ENCODE results near the gene FAM20C. TPM values are rescaled to one million over a fixed set of nuclear protein-coding genes. Genes with fewer than 3 reads are reported as not detected.

The FAM20C gene
- total RNA-seq, 4 donors from 2014 or later: 46.5 to 79.2 (median 69.8) TPM

- Histone ChIP-seq H3K27ac (replicated peaks in 1 of 4) (no peak overlapping the region), H3K36me3 (no peaks in the 10 kb centered on the region), H3K27me3 (peaks cover 0 to 21% (median 0%) of the 10 kb centered on the region in 4 donors), H3K9me3 (peaks cover 0 to 11% (median 8%) of the 10 kb centered on the region in 4 donors), H3K4me1 (no peaks in the 10 kb centered on the region), H3K4me3 (no peak overlapping the region)
- WGBS: 82% methylated on average over 5 of the region's 5 CpGs
- TF ChIP-seq POLR2AphosphoS5 (IDR thresholded peaks at IDR 0.05) (no peak), POLR2A (IDR thresholded peaks at IDR 0.05; ENCODE audit: low read depth) (no peak), CTCF (IDR thresholded peaks at IDR 0.05) (no peak), EP300 (IDR thresholded peaks at IDR 0.05) (no peak)
- intact Hi-C loops (cut with DNase I): no loop called here
- no peak for DNase-seq (ENCODE audit: extremely low spot score)
Observed at GRCh38 chr7:278081-278480, 85.7 kb downstream of the FAM20C start.

- H3K36me3 ChIP-seq: no peaks in the 10 kb centered on the region
- peaks cover 0 to 22% (median 2%) of the 10 kb centered on the region in 4 donors for H3K27me3 ChIP-seq
- no peak overlapping the region for H3K4me3 ChIP-seq
- DNase-seq (ENCODE audit: extremely low spot score): no peak
- H3K27ac ChIP-seq (replicated peaks in 1 of 4): no peak overlapping the region
- H3K9me3 ChIP-seq: no peaks in the 10 kb centered on the region
- TF ChIP-seq POLR2A (IDR thresholded peaks at IDR 0.05; ENCODE audit: low read depth) (no peak), POLR2AphosphoS5 (IDR thresholded peaks at IDR 0.05) (no peak), CTCF (IDR thresholded peaks at IDR 0.05) (no peak), EP300 (IDR thresholded peaks at IDR 0.05) (no peak)
- no peaks in the 10 kb centered on the region for H3K4me1 ChIP-seq
- intact Hi-C loops (cut with DNase I): no loop called here
- 86% methylated on average over 8 of the region's 10 CpGs for WGBS
Observed at GRCh38 chr7:279821-280220, 87.5 kb downstream of the FAM20C start.

- no peak for DNase-seq (ENCODE audit: extremely low spot score)
- no peak overlapping the region for H3K27ac ChIP-seq (replicated peaks in 1 of 4)
- peaks cover 0 to 28% (median 2%) of the 10 kb centered on the region in 4 donors for H3K27me3 ChIP-seq
- 72% methylated on average over 11 of the region's 11 CpGs for WGBS
- no peak for TF ChIP-seq EP300 (IDR thresholded peaks at IDR 0.05)
- no peak for TF ChIP-seq CTCF (IDR thresholded peaks at IDR 0.05)
- TF ChIP-seq POLR2AphosphoS5 (IDR thresholded peaks at IDR 0.05): no peak
- no peak for TF ChIP-seq POLR2A (IDR thresholded peaks at IDR 0.05; ENCODE audit: low read depth)
- no peaks in the 10 kb centered on the region for H3K9me3 ChIP-seq
- intact Hi-C loops (cut with DNase I): no loop called here
- H3K4me1 ChIP-seq: no peaks in the 10 kb centered on the region
- H3K4me3 ChIP-seq: no peak overlapping the region
- H3K36me3 ChIP-seq: no peaks in the 10 kb centered on the region
Observed at GRCh38 chr7:280461-280860, 88.1 kb downstream of the FAM20C start.

GRCh38 chr7:281637-282036 lies 89.3 kb downstream of the FAM20C start:
- Histone ChIP-seq H3K27ac (replicated peaks in 1 of 4) (no peak overlapping the region), H3K36me3 (no peaks in the 10 kb centered on the region), H3K9me3 (no peaks in the 10 kb centered on the region), H3K4me1 (no peaks in the 10 kb centered on the region), H3K27me3 (peaks cover 0 to 31% (median 2%) of the 10 kb centered on the region in 4 donors), H3K4me3 (no peak overlapping the region)
- 94% methylated on average over 8 of the region's 8 CpGs for WGBS
- TF ChIP-seq POLR2AphosphoS5 (IDR thresholded peaks at IDR 0.05) (no peak), POLR2A (IDR thresholded peaks at IDR 0.05; ENCODE audit: low read depth) (no peak), CTCF (IDR thresholded peaks at IDR 0.05) (no peak), EP300 (IDR thresholded peaks at IDR 0.05) (no peak)
- intact Hi-C loops (cut with DNase I): no loop called here
- no peak for DNase-seq (ENCODE audit: extremely low spot score)

- intact Hi-C loops (cut with DNase I): no loop called here
- WGBS: 89% methylated on average over 25 of the region's 25 CpGs
- H3K4me3 ChIP-seq: no peak overlapping the region
- H3K9me3 ChIP-seq: no peaks in the 10 kb centered on the region
- no peaks in the 10 kb centered on the region for H3K36me3 ChIP-seq
- no peak overlapping the region for H3K27ac ChIP-seq (replicated peaks in 1 of 4)
- no peak for TF ChIP-seq CTCF (IDR thresholded peaks at IDR 0.05)
- TF ChIP-seq POLR2AphosphoS5 (IDR thresholded peaks at IDR 0.05): no peak
- TF ChIP-seq POLR2A (IDR thresholded peaks at IDR 0.05; ENCODE audit: low read depth): no peak
- no peak for TF ChIP-seq EP300 (IDR thresholded peaks at IDR 0.05)
- peaks cover 0 to 29% (median 2%) of the 10 kb centered on the region in 4 donors for H3K27me3 ChIP-seq
- no peak for DNase-seq (ENCODE audit: extremely low spot score)
- no peaks in the 10 kb centered on the region for H3K4me1 ChIP-seq
Observed at GRCh38 chr7:282621-283020, 90.2 kb downstream of the FAM20C start.
